KOPT-K1 (cell line): ENCODE results near the gene COX19.

Experiments used
- H3K27ac ChIP-seq: fragments of 200-600 bp; sonication (generic); 2 replicates; pipeline ENCODE4 v1.5.1; 2016; ENCODE audit warnings: antibody characterized with exemption, mild to moderate bottlenecking, low read depth, low read length; ENCODE audit not compliant: poor library complexity, severe bottlenecking
- H3K36me3 ChIP-seq: fragments of 200-600 bp; sonication (generic); 2 replicates; pipeline ENCODE4 v1.5.1; 2017; ENCODE audit warnings: antibody characterized with exemption, mild to moderate bottlenecking, low read length, moderate library complexity; ENCODE audit not compliant: insufficient read depth
- H3K9me3 ChIP-seq: fragments of 200-600 bp; sonication (generic); 2 replicates; pipeline ENCODE4 v1.5.1; 2017; ENCODE audit warnings: antibody characterized with exemption, low read length, mild to moderate bottlenecking; ENCODE audit not compliant: insufficient read depth, poor library complexity, severe bottlenecking

Gene COX19

DNA sequence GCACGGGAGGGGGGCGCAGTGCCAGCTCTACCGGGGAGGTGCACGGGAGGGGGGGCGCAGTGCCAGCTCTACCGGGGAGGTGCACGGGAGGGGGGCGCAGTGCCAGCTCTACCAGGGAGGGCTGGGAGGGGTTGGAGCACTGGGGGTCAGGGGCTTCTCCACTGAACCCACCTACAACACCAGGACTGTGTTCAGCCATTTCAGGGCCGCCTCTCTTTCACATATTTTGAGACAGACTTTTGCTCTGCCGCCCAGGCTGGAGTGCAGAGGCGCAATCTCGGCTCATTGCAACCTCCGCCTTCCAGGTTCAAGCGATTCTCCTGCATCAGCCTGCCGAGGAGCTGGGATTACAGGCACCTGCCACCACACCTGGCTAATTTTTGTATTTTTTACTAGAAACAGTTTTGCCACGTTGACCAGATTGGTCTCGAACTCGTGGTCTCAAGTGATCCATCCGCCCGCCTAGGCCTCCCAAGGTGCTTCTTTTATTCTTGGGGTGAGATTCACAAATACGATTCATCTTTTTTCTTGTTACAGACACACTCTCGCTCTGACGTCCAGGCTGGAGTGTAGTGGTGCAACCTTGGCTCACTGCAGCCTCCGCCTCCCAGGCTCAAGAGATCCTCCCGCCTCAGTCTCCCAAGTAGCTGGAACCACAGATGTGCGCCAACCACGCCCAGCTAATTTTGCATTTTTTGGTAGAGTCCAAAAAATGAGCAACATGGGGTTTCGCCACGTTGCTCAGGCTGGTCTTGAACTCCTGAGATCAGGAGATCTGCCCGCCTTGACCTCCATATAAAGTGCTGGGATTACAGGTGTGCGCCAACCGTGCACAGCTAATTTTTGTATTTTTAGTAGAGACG lies 57.9 kb downstream of the COX19 start:
- H3K27ac ChIP-seq: no peak overlapping the region
- no peaks in the 10 kb centered on the region for H3K9me3 ChIP-seq
- H3K36me3 ChIP-seq: no peaks in the 10 kb centered on the region

DNA sequence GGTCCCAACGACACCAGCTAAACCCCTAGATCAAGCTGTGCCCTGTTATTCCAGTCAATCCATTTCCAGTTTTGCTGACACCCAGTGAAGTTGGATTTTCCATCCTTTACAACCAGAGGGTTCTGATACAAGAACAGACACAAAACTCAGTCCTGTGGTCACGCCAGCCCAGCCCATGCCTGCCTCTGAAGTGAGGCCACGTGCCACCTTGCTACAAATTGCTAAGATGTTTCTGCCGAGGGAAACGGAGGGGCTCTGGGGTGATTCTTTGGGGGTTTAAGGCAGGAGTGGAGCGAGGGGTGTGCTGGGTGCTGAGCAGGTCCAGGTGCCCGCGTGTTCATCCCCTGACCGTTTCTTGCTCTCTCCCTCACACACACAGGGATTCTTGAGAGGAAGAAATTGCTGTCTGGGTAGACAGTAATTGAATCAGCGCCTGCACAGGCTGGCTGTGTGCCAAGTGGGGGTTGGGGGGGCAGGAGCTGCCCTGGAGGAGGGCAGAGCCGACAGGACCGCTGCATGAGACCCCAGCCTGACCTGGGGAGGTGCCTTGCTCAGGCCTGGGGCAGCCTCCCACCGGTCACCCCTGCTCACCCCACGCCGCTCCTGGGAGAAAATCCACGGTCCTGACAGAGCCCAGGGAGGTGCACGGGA lies 58.9 kb downstream of the COX19 start:
- Histone ChIP-seq H3K9me3 (no peaks in the 10 kb centered on the region), H3K27ac (no peak overlapping the region), H3K36me3 (no peaks in the 10 kb centered on the region)
